Upper lobe of left lung (tissue), 6 donors: ENCODE results near the gene NPTXR. TPM values are rescaled to one million over a fixed set of nuclear protein-coding genes. Genes with fewer than 3 reads are reported as not detected.
"Not testable (repeated sequence)": the region's sequence is repeated elsewhere in the genome, so short reads cannot be mapped to it uniquely, and the experiment has no call there.

ENCODE experiments used
- ATAC-seq, 2 donors: fragments of 200-7000 bp; cut with Tn5 transposase; one replicate each; pipeline ENCODE4 v1.9.1; 2022; ENCODE audit warnings: mild to moderate bottlenecking in 2 of 2, moderate library complexity in 2 of 2; ENCODE audit not compliant: low FRiP score in 2 of 2
- DNase-seq, 2 donors: peaks; one replicate each; pipeline ENCODE4 v3.0.0-alpha.2; 2019 to 2020
- H3K27ac ChIP-seq, 4 donors: fragments of 200-600 bp; sonication (generic); one replicate each; pipeline ENCODE4 v1.5.1; 2016 to 2019
- H3K27me3 ChIP-seq, 4 donors: fragments of 200-600 bp; sonication (generic); one replicate each; pipeline ENCODE4 v1.5.1; 2017 to 2019
- H3K36me3 ChIP-seq, 4 donors: fragments of 200-600 bp; sonication (generic); one replicate each; pipeline ENCODE4 v1.5.1; 2016 to 2019
- H3K4me1 ChIP-seq, 4 donors: fragments of 200-600 bp; sonication (generic); one replicate each; pipeline ENCODE4 v1.5.1; 2018 to 2019
- H3K4me3 ChIP-seq, 4 donors: fragments of 200-600 bp; sonication (generic); one replicate each; pipeline ENCODE4 v1.5.1; 2017 to 2019; ENCODE audit warnings: mild to moderate bottlenecking in 2 of 4, moderate library complexity in 1 of 4
- H3K9me3 ChIP-seq, 4 donors: fragments of 200-600 bp; sonication (generic); one replicate each; pipeline ENCODE4 v1.5.1; 2018 to 2019
- EP300 ChIP-seq, 4 donors: sonication (generic); formaldehyde crosslinking; IDR thresholded peaks; one replicate each; pipeline ENCODE4 v1.5.1; 2017; ENCODE audit warnings: antibody characterized with exemption in 4 of 4, control low read depth in 2 of 4
- POLR2A ChIP-seq, 4 donors: fragments of 450-650 bp; IDR thresholded peaks; one replicate each; pipeline ENCODE4 v1.5.1; 2016 to 2017; ENCODE audit warnings: antibody characterized with exemption in 4 of 4, mild to moderate bottlenecking in 2 of 4
- POLR2AphosphoS5 ChIP-seq, 2 donors: sonication (generic); formaldehyde crosslinking; IDR thresholded peaks; one replicate each; pipeline ENCODE4 v1.5.1; 2017; ENCODE audit warnings: antibody characterized with exemption in 2 of 2
- WGBS, 2 donors: methylation state at CpG; one replicate each; pipeline ENCODE4 v1.1.5; 2017 to 2018; 5-methylcytosine and 5-hydroxymethylcytosine counted together
- total RNA-seq, 6 donors: library from RNA; depleted of rRNA in 4 of 6; stranded (reverse); fragments of >200 nt in 4 of 6; gene quantifications; one replicate each; pipeline versions ENCODE4 v1.1.0 to v1.2.1, GENCODE V29; 2016 to 2021
- TF ChIP-seq, protein P1 (sequence below), 6 experiments: fragments of 450-650 bp in 4 of 6; fragments of 200-600 bp in 2 of 6; sonication (generic) in 2 of 6; IDR thresholded peaks; one replicate each; pipeline ENCODE4 v1.5.1; 2016 to 2019; ENCODE audit warnings: antibody characterized with exemption in 6 of 6
- donor health status: DM: no; HTN: no; CAD: no; lungs with moderate emphysema.
- donor health status: DM: no; HTN: yes; CAD: no; lungs with severe emphysema.

NPTXR gene
- total RNA-seq, 6 donors from 2014 or later: 1.4 to 6.6 (median 3.0) TPM; not detected in 1

DNA sequence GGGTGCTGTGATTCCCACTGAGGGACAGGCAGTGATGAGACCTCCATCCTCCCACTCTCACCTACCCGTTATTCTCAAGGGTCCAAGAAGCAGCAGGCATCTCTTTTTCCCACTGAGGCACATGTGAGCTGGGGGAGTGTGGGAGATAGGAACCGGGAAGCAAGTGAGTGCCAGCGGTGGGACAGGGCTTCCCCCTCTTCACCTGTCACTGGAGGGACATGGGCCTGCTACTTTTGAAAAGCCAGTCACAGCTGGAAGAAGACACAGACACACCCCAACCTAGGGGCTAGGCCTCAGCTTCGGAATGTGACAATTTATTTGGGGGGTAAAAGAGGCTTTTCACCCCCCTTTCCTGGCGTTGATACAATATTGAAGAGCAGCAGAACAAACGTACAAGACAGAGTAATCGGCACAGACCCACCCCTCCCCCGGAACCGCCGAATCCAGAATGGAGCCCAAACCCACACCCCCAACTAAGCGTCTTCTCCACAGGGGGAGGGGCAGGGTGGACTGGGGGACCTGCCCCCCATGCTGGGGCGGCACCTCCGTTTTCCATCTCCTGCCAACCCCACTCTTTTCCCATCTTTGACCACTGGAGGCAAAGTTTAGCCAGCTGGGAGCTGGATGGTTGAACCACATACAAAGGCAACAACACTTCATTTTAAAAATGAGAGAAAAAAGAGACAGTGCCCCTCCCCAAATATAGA lies 17.5 kb upstream of the NPTXR start:
- WGBS, 2 donors: 31 to 38% methylated on average over 10 to 13 of the region's 13 CpGs
- DNase-seq: no peak
- Histone ChIP-seq H3K4me1 (peaks cover 21 to 39% (median 29%) of the 10 kb centered on the region in 4 donors), H3K27ac (no peak overlapping the region), H3K36me3 (peaks cover under 1 to 14% (median 10%) of the 10 kb centered on the region in 4 donors), H3K4me3 (no peak overlapping the region), H3K9me3 (no peaks in the 10 kb centered on the region), H3K27me3 (no peaks in the 10 kb centered on the region)
- ATAC-seq: no peak
- TF ChIP-seq, protein P1, sequence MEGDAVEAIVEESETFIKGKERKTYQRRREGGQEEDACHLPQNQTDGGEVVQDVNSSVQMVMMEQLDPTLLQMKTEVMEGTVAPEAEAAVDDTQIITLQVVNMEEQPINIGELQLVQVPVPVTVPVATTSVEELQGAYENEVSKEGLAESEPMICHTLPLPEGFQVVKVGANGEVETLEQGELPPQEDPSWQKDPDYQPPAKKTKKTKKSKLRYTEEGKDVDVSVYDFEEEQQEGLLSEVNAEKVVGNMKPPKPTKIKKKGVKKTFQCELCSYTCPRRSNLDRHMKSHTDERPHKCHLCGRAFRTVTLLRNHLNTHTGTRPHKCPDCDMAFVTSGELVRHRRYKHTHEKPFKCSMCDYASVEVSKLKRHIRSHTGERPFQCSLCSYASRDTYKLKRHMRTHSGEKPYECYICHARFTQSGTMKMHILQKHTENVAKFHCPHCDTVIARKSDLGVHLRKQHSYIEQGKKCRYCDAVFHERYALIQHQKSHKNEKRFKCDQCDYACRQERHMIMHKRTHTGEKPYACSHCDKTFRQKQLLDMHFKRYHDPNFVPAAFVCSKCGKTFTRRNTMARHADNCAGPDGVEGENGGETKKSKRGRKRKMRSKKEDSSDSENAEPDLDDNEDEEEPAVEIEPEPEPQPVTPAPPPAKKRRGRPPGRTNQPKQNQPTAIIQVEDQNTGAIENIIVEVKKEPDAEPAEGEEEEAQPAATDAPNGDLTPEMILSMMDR (IDR thresholded peaks at IDR 0.05): no peak
- no peak for TF ChIP-seq POLR2A (IDR thresholded peaks at IDR 0.05)

DNA sequence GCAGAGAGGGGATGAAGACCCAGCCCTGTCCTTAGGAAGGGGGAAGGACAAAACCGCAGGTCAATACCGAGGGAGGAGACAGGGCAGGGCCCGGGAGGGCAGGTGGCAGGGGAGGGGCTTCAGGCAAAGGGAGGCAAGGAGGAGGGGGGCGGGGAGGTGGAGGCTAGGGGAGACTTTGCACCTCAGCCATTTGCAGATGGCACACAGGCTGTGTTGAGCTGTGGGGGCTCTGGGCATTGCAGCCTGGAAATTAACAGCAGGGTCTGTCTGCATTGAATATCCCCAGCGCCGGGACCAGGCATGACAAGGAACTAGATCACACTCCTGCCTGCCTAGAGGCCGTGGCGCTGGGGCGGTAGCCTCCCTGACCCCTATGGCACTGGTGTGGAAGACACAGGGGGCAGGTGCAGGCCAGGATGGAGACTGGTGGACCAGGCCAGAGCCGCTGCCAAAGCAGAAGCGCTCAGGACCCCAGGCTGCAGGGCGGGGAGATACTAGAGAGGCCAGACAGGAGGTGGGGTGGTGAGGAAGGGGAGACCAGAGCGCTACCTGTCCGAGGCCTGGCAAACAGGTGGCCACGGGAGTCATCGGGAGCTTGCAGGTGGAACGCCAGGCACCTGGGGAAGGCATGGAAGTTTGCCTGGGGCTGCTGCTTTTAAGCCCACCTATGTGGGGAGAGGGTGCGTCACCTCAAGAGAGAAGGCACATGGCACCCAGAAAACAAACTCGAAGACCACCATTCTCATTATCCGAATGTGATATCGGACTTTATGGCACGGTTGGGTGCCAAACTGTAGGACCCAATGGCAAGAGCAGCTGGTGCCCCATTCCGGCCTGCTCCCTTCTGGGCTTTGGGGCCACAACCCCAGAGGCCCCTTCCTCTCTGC lies 16.7 kb upstream of the NPTXR start:
- 67% methylated on average over 20 to 22 of the region's 23 CpGs for WGBS, 2 donors
- DNase-seq (peak in 1 of 2 donors; percentile 69), ATAC-seq (no peak)
- Histone ChIP-seq H3K27me3 (no peaks in the 10 kb centered on the region), H3K4me1 (peaks cover 20 to 31% (median 21%) of the 10 kb centered on the region in 4 donors), H3K9me3 (no peaks in the 10 kb centered on the region), H3K36me3 (peaks cover 0 to 6% (median 2%) of the 10 kb centered on the region in 4 donors), H3K4me3 (no peak overlapping the region), H3K27ac (no peak overlapping the region)
- TF ChIP-seq POLR2A (IDR thresholded peaks at IDR 0.05) (no peak), POLR2AphosphoS5 (IDR thresholded peaks at IDR 0.05) (no peak), EP300 (IDR thresholded peaks at IDR 0.05) (no peak)
- TF ChIP-seq, protein P1 (IDR thresholded peaks at IDR 0.05): no peak

DNA sequence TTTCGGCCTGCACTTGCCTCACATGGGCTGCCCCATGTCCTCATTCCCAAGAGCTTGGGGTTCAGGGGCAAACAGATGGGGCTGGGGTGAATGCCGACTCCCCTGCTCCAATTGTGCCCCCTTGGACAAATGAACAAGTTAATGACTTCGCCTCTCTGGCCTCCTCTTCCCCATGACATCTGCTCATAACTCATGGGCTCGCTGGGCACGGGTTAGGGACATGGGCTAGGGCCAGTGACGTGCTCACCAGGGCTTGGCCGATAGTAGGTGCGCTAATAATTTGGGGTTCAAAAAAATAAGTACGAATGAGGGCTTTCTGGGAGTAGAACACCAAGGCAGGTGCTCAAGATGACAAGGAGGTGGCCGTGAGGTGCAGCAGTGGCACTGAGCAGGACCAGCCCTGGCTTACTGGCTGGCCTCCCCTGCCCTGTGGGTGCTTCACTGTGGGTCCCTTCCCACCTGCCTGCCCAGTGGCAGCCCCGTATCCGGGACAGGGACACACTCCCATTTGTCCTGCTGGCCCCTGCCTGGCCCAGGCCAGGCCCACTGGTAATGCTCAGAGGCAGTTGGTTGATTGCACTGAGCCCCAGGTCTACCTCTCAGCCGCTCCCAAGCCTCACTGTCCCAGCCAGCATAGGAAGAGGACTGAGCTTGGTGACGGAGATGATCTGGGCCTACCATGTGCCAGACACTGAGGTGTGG lies 15.9 kb upstream of the NPTXR start:
- DNase-seq (no peak), ATAC-seq (no peak)
- Histone ChIP-seq H3K27me3 (no peaks in the 10 kb centered on the region), H3K27ac (no peak overlapping the region), H3K36me3 (no peaks in the 10 kb centered on the region), H3K9me3 (no peaks in the 10 kb centered on the region), H3K4me1 (peaks cover 12 to 23% (median 13%) of the 10 kb centered on the region in 4 donors), H3K4me3 (no peak overlapping the region)
- 86 to 89% methylated on average over 12 to 14 of the region's 14 CpGs for WGBS, 2 donors
- TF ChIP-seq, protein P1 (IDR thresholded peaks at IDR 0.05): no peak
- TF ChIP-seq EP300 (IDR thresholded peaks at IDR 0.05) (no peak), POLR2AphosphoS5 (IDR thresholded peaks at IDR 0.05) (no peak), POLR2A (IDR thresholded peaks at IDR 0.05) (no peak)

DNA sequence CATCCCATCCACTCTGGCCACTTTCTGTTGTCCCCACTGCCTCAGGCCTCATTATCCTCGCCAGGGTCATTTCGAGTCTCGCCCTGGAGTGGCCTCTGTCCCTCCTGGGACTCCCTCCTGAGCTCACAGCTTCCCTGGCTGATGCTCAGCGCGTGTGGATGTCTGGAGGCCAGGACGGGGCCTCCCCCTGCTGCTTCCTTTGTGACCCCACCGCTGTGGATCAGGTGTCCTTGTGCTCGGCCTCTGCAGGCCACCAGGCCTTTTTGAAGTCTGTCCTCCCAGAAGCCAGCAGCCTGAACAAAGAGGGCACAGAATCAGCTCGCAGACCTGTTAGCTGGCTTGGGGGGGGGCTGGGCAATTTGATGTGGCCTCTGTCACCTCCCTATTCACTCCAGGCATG lies 14.7 kb upstream of the NPTXR start:
- H3K27me3 ChIP-seq: no peaks in the 10 kb centered on the region
- no peak overlapping the region for H3K4me3 ChIP-seq
- 70 to 75% methylated on average over 7 to 9 of the region's 9 CpGs for WGBS, 2 donors
- H3K9me3 ChIP-seq: no peaks in the 10 kb centered on the region
- ATAC-seq: no peak
- H3K36me3 ChIP-seq: no peaks in the 10 kb centered on the region
- no peak overlapping the region for H3K27ac ChIP-seq
- TF ChIP-seq POLR2A (IDR thresholded peaks at IDR 0.05): no peak
- no peak for TF ChIP-seq POLR2AphosphoS5 (IDR thresholded peaks at IDR 0.05)
- no peak for TF ChIP-seq EP300 (IDR thresholded peaks at IDR 0.05)
- TF ChIP-seq, protein P1 (IDR thresholded peaks at IDR 0.05): no peak
- H3K4me1 ChIP-seq: peaks cover 2 to 10% (median 4%) of the 10 kb centered on the region in 4 donors
- DNase-seq: no peak

DNA sequence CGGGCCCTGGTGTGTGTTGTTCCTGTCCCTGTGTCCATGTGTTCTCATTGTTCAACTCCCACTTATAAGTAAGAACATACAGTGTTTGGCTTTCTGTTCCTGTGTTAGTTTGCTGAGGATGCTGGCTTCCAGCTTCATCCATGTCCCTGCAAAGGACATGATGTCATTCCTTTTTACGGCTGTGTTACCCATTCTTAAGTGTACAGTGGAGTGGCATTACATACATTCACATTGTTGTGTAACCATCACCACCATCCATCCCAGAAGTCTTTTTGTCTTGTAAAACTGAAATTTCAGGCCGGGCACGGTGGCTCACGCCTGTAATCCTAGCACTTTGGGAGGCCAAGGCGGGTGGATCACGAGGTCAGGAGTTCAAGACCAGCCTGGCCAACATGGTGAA lies 10.6 kb upstream of the NPTXR start:
- H3K4me3 ChIP-seq, H3K4me1 ChIP-seq, ATAC-seq, H3K36me3 ChIP-seq, DNase-seq, H3K27me3 ChIP-seq, H3K27ac ChIP-seq, H3K9me3 ChIP-seq: not testable (repeated sequence)
- WGBS, 2 donors: 80 to 85% methylated on average over 7 of the region's 7 CpGs

DNA sequence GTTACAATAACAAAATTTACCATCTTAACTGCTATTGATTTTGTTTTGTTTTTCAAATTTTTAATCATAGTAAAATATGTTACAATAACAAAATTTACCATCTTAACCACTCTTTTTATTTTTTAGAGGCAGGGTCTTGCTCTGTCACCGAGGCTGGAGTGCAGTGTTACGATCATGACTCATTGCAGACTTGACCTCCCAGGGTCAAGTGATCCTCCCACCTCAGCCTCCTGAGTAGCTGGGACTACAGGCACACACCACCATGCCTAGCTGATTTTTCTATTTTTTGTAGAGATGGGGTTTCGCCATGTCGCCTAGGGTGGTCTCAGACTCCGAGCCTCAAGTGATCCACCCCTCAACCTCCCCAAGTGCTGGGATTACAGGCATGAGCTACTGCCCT lies 10.1 kb upstream of the NPTXR start:
- not testable (repeated sequence) for ATAC-seq, H3K4me3 ChIP-seq, H3K27ac ChIP-seq, DNase-seq, H3K4me1 ChIP-seq, H3K9me3 ChIP-seq, H3K27me3 ChIP-seq, H3K36me3 ChIP-seq
- WGBS, 2 donors: 74 to 78% methylated on average over 5 of the region's 5 CpGs
